GM19351 (cell line): ENCODE results near the gene ATG7.
"Not testable (repeated sequence)": the region's sequence is repeated elsewhere in the genome, so short reads cannot be mapped to it uniquely, and the experiment has no call there.

Experiments
- ATAC-seq: cut with Tn5 transposase; IDR thresholded peaks from one replicate; pipeline ENCODE4 v1.9.1; 2021; ENCODE audit warnings: mild to moderate bottlenecking, moderate library complexity; ENCODE audit not compliant: unreplicated experiment

The ATG7 gene

GRCh38 chr3:11384074-11384473 lies 111.9 kb downstream of the ATG7 start:
- no peak for ATAC-seq

GRCh38 chr3:11385326-11385725 lies 113.1 kb downstream of the ATG7 start:
- ATAC-seq: no peak

GRCh38 chr3:11385891-11386290 lies 113.7 kb downstream of the ATG7 start:
- no peak for ATAC-seq

GRCh38 chr3:11386465-11387113 lies 114.4 kb downstream of the ATG7 start:
- no peak for ATAC-seq

- ATAC-seq: no peak
These were observed 117.4 kb downstream of the ATG7 start for GRCh38 chr3:11389386-11390268.

- no peak for ATAC-seq
These were observed 118.4 kb downstream of the ATG7 start for GRCh38 chr3:11390411-11391131.

GRCh38 chr3:11391174-11391879 lies 119.1 kb downstream of the ATG7 start:
- no peak for ATAC-seq

- ATAC-seq: no peak
These were observed 120.0 kb downstream of the ATG7 start for GRCh38 chr3:11392014-11392859.

GRCh38 chr3:11392860-11393114 lies 120.6 kb downstream of the ATG7 start:
- no peak for ATAC-seq

GRCh38 chr3:11393401-11393800 lies 121.2 kb downstream of the ATG7 start:
- ATAC-seq: no peak

- no peak for ATAC-seq
These were observed 122.2 kb downstream of the ATG7 start for GRCh38 chr3:11394392-11394791.

GRCh38 chr3:11400213-11400612 lies 128.0 kb downstream of the ATG7 start:
- ATAC-seq: no peak

GRCh38 chr3:11401434-11401833 lies 129.2 kb downstream of the ATG7 start:
- ATAC-seq: no peak

GRCh38 chr3:11405323-11405722 lies 133.1 kb downstream of the ATG7 start:
- ATAC-seq: no peak

GRCh38 chr3:11407644-11408043 lies 135.4 kb downstream of the ATG7 start:
- no peak for ATAC-seq

GRCh38 chr3:11408324-11408859 lies 136.2 kb downstream of the ATG7 start:
- not testable (repeated sequence) for ATAC-seq

- ATAC-seq: no peak
These were observed 138.4 kb downstream of the ATG7 start for GRCh38 chr3:11410564-11410963.

- no peak for ATAC-seq
These were observed 139.8 kb downstream of the ATG7 start for GRCh38 chr3:11411956-11412355.

GRCh38 chr3:11413071-11413470 lies 140.9 kb downstream of the ATG7 start:
- ATAC-seq: no peak

GRCh38 chr3:11415099-11415498 lies 142.9 kb downstream of the ATG7 start:
- no peak for ATAC-seq
